ENCODE measurements around the gene IDH2.

Gene IDH2

GRCh38 chr15:90062462-90062932 lies 39.8 kb downstream of the IDH2 start:
- no peak for DNase-seq

- peak; percentile 48 for DNase-seq
These were observed 40.2 kb downstream of the IDH2 start for GRCh38 chr15:90062023-90062442.

GRCh38 chr15:90060797-90061196 lies 41.5 kb downstream of the IDH2 start:
- DNase-seq = no peak

GRCh38 chr15:90059208-90059985 lies 42.9 kb downstream of the IDH2 start:
- DNase-seq = peak; percentile 87

- DNase-seq = no peak
These were observed 43.5 kb downstream of the IDH2 start for GRCh38 chr15:90058775-90059174.

GRCh38 chr15:90058308-90058707 lies 44.0 kb downstream of the IDH2 start:
- no peak for DNase-seq

- no peak for DNase-seq
These were observed 45.7 kb downstream of the IDH2 start for GRCh38 chr15:90056529-90056928.

GRCh38 chr15:90055182-90055581 lies 47.1 kb downstream of the IDH2 start:
- no peak for DNase-seq

- DNase-seq = no peak
These were observed 47.6 kb downstream of the IDH2 start for GRCh38 chr15:90054618-90055097.

GRCh38 chr15:90053685-90054466 lies 48.4 kb downstream of the IDH2 start:
- DNase-seq = no peak

- no peak for DNase-seq
These were observed 50.4 kb downstream of the IDH2 start for GRCh38 chr15:90051874-90052273.

- DNase-seq = no peak
These were observed 52.3 kb downstream of the IDH2 start for GRCh38 chr15:90049666-90050604.

GRCh38 chr15:90049030-90049429 lies 53.2 kb downstream of the IDH2 start:
- DNase-seq = no peak

- DNase-seq = no peak
These were observed 54.2 kb downstream of the IDH2 start for GRCh38 chr15:90047956-90048575.

- no peak for DNase-seq
These were observed 55.3 kb downstream of the IDH2 start for GRCh38 chr15:90046911-90047392.

GRCh38 chr15:90046289-90046688 lies 56.0 kb downstream of the IDH2 start:
- DNase-seq = no peak

- DNase-seq = no peak
These were observed 57.3 kb downstream of the IDH2 start for GRCh38 chr15:90044916-90045371.

- no peak for DNase-seq
These were observed 58.1 kb downstream of the IDH2 start for GRCh38 chr15:90044191-90044590.

GRCh38 chr15:90043530-90044010 lies 58.7 kb downstream of the IDH2 start:
- no peak for DNase-seq

- no peak for DNase-seq
These were observed 59.3 kb downstream of the IDH2 start for GRCh38 chr15:90042766-90043529.

GRCh38 chr15:90042356-90042755 lies 59.9 kb downstream of the IDH2 start:
- no peak for DNase-seq

Measured in femur (tissue), 1 donor.